NCI-H2171 treated with DMSO at 0.1 percent for 48 hours (cell line): ENCODE measurements around the gene NT5DC3.
A peak's percentile ranks its signal among the peaks of the same experiment; 100 is the strongest.

Source experiments
- DNase-seq: peaks from one replicate; lab custom pipeline; 2025; lab: John Stamatoyannopoulos, UW

NT5DC3 gene

DNA sequence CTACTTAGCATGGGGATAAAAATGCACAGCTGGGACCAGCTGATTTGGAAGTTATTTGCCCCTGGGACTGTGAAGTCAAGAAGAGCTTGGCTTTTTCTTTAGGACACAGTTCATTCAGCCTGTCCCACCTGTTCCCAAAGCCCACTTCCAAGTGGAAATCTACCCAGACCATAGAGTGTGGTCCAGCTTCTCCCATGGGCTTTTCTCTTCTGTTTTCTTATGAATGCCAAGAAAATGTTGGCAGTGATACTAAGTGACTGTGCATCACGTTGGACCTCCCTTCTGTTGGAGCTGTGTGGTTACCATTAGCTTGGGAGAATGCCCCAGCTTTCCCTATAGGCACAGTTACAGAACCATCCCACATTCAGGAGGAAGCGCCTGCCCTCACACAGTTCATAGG, 89.4 kb downstream of the NT5DC3 start:
- peak; percentile 17 for DNase-seq

GRCh38 chr12:103751171-103751570, 89.9 kb downstream of the NT5DC3 start:
- DNase-seq, result no peak

DNA sequence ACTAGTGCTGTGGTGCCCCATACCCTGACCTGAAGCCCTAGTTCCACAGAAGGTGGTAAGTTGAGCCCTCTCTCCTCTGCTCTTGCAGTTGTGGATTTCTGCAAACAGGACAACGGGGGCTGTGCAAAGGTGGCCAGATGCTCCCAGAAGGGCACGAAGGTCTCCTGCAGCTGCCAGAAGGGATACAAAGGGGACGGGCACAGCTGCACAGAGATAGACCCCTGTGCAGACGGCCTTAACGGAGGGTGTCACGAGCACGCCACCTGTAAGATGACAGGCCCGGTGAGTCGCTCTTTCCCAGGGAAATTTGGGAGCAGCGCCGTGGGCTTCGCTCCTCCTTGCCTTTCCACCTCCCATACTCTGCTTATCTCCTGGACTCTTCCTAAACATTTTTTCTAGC, 92.2 kb downstream of the NT5DC3 start:
- DNase-seq, result no peak

- DNase-seq, result no peak
These were observed 93.0 kb downstream of the NT5DC3 start for GRCh38 chr12:103748002-103748401.

DNA sequence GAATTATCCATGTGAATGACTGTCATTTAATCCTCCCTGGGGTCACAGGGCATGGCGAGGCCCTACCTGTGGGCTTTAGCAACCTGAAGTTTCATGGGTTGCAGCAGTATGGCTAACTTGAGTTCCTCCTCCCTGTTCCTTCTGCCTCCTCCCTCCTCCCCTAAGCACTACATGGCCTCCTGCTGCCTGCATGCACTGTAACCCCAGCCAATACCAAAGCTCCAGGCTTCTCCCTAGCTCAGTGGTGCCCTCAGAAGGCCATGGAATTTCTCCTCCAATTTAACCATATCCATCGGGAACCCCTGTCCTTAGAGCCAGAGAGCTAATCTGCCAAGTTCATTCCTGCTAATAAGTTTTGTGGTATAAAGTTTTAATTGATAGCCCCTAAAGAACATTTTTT, 95.1 kb downstream of the NT5DC3 start:
- DNase-seq, result peak; percentile 11

DNA sequence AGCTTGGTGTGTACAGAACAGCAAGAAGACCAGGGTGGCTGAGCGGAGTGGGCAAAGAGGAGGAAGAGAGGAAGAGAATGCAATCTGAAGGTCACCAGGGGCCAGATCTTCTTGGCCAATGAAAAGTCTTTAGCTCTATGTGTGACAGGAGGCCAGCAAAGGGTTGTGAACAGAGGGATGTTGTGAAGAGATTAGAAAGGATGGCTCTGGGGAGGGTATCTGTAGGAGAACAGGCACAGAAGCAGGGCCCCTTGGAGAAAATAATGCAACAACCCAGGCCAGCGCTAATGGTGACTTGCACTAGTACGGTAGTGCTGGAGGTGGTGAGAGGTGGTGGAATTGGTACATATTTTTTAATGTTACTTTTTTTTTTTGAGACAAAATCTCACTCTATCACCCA, 97.2 kb downstream of the NT5DC3 start:
- no peak for DNase-seq

GRCh38 chr12:103742349-103742932, 98.6 kb downstream of the NT5DC3 start:
- DNase-seq, result peak; percentile 99

- DNase-seq, result no peak
These were observed 103.2 kb downstream of the NT5DC3 start for GRCh38 chr12:103737881-103738280.

DNA sequence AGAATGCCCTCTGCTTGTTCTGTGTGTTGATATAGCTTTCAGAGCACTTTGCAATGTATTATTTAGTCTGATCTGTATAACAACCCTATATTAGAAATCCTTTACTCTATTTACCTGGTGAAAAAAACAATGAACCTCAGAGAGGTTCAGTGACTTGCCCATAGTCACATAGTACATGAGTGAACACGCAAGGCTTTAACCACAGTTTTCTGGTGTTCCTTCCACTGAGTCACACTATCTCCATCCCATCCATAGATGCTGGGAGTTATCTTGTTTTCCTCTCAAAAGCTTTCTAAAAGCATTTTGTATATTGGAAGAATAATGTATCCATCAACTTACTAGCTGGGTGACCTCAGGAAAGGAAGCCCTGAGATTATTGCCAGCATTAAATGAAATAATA, 104.5 kb downstream of the NT5DC3 start:
- DNase-seq, result no peak

DNA sequence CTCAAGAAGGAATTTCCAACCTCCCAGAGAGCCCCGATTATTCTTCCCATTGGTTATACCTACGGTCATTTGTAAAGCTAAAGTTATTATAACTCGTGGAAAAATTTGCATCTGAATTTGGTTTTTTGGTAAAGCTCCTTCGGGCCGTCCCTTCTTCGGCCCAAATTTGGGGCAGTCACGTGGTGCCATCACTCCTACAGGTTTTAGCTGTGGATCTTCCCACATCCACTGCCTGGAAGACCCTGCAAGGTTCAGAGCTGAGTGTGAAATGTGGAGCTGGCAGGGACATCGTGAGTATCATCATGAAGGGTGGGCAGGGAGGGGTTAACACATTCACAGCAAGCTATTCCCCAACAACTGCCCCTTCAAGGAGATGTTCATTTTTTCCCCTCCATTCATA, 105.7 kb downstream of the NT5DC3 start:
- DNase-seq, result no peak

DNA sequence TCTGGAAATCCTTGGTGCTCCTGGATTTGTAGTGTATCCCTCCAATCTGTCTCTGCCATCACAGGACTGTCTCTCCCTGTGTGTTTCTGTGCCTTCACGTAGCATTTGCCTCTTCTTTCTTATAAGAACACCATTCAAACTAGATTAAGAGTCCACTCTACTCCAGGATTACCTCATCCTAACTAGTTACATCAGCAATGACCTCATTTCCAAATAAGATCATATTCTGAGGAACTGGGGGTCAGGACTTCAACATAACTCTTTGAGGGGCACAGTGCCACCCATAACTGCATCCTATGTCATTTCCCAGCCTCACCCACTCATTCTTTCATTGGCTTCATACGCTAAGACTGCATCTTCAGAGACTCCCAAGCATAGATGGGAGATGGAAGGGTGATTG, 106.2 kb downstream of the NT5DC3 start:
- DNase-seq, result no peak

DNA sequence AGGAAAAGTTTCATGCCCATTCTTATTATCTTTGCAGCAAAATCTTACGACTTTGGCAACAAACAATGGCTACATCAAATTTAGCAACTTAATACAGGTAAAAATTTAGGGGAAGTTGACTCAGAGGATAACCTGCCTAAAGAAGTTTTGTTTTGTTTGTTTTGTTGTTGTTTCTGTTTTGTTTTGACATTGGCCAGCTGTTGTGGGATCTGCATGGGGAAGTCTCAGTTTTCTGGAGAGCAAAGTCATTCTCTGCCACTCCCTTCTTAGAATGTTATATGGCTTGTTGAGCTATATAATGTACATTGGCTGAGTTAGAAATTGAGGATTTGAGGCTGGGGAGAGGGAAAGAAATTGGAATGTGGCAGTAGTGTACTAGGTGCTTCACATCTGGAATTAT, 109.5 kb downstream of the NT5DC3 start:
- no peak for DNase-seq

- no peak for DNase-seq
These were observed 111.5 kb downstream of the NT5DC3 start for GRCh38 chr12:103729499-103729898.

GRCh38 chr12:103728323-103728722, 112.7 kb downstream of the NT5DC3 start:
- DNase-seq, result no peak

GRCh38 chr12:103727638-103728037, 113.4 kb downstream of the NT5DC3 start:
- no peak for DNase-seq

DNA sequence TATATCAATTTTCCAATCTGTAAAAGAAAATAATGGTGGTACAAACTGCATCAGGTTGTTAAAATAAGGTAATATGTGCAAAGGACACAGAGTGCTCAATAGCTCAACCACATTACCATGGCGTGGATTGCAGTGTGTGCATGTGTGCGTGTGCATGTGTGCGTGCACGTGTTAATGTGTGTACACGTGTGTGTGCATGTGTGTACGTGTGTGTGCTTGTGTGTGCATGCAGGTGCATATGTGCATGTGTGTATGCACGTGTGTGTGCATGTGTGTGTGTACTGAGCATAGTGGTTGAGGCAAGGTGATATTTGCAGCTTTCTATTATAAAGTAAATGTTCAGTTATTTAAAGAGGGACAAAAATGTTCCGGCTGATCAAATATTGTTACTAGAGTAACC, 115.6 kb downstream of the NT5DC3 start:
- DNase-seq, result no peak
